ENCODE results near the gene SLC38A10. TPM values are rescaled to one million over a fixed set of nuclear protein-coding genes. Genes with fewer than 3 reads are reported as not detected.

Gene SLC38A10
- polyA plus RNA-seq, 1 of the 3 experiments (the other 2 are of a cell fraction): 82.2 TPM

GRCh38 chr17:81298325-81298990 is 3.4 kb upstream of the SLC38A10 start:
- Histone ChIP-seq H3K4me3 (ENCODE audit: low read depth in 2 of 2, low read length in 1 of 2) (no peak overlapping the region), H3K4me2 (no peak overlapping the region), H3K9me3 (no peaks in the 10 kb centered on the region), H2AFZ (ENCODE audit: low read depth) (no peak overlapping the region), H3K9ac (no peak overlapping the region), H3F3A (replicated peaks; ENCODE audit: insufficient read depth) (peaks cover 13% of the 10 kb centered on the region), H3K27ac (ENCODE audit: low read depth in 2 of 2, low read length in 1 of 2) (no peak overlapping the region), H3K36me3 (replicated peaks in 1 of 2; ENCODE audit: control insufficient read depth in 1 of 2, insufficient read depth in 2 of 2, low read length in 1 of 2) (no peaks in the 10 kb centered on the region), H3K27me3 (ENCODE audit: insufficient read depth) (no peaks in the 10 kb centered on the region), H3K79me2 (ENCODE audit: insufficient read depth) (peaks cover 25% of the 10 kb centered on the region), H3K9me2 (no peaks in the 10 kb centered on the region), H3K4me1 (ENCODE audit: control insufficient read depth in 1 of 2, insufficient read depth in 2 of 2, low read depth in 1 of 2, low read length in 1 of 2) (peaks cover 8 to 24% of the 10 kb centered on the region in 2 experiments; a peak in 2 of 4 replicates), H4K20me1 (ENCODE audit: insufficient read depth) (no peaks in the 10 kb centered on the region; the same call in 1 of the 2 replicates)
- TF ChIP-seq IRF3 (IDR thresholded peaks at IDR 0.05; ENCODE audit: low read depth, low read length): no peak
- no peak for TF ChIP-seq JUND (IDR thresholded peaks at IDR 0.05)
- no peak for TF ChIP-seq FOXM1 (IDR thresholded peaks at IDR 0.05; ENCODE audit: low read depth)
- TF ChIP-seq CHD2 (IDR thresholded peaks at IDR 0.05; ENCODE audit: low read length, partially characterized antibody): no peak
- no peak for TF ChIP-seq RAD21 (IDR thresholded peaks at IDR 0.05; ENCODE audit: low read length)
- TF ChIP-seq TCF12 (IDR thresholded peaks at IDR 0.05): no peak
- TF ChIP-seq FOXJ3 (CRISPR knock-in tag; IDR thresholded peaks at IDR 0.05): no peak
- no peak for TF ChIP-seq CTCF (IDR thresholded peaks at IDR 0.05)
- no peak for TF ChIP-seq RCOR1 (IDR thresholded peaks at IDR 0.05; ENCODE audit: low read length)
- TF ChIP-seq, protein P1, sequence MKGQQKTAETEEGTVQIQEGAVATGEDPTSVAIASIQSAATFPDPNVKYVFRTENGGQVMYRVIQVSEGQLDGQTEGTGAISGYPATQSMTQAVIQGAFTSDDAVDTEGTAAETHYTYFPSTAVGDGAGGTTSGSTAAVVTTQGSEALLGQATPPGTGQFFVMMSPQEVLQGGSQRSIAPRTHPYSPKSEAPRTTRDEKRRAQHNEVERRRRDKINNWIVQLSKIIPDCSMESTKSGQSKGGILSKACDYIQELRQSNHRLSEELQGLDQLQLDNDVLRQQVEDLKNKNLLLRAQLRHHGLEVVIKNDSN (IDR thresholded peaks at IDR 0.05; ENCODE audit: borderline replicate concordance, low read depth): no peak
- TF ChIP-seq TAF1 (IDR thresholded peaks at IDR 0.05; ENCODE audit: borderline replicate concordance, low read depth, low read length): no peak
- TF ChIP-seq, protein P2, sequence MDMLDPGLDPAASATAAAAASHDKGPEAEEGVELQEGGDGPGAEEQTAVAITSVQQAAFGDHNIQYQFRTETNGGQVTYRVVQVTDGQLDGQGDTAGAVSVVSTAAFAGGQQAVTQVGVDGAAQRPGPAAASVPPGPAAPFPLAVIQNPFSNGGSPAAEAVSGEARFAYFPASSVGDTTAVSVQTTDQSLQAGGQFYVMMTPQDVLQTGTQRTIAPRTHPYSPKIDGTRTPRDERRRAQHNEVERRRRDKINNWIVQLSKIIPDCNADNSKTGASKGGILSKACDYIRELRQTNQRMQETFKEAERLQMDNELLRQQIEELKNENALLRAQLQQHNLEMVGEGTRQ (IDR thresholded peaks at IDR 0.05; ENCODE audit: borderline replicate concordance, low read depth, low read length): no peak
- CTCF ChIA-PET: interaction anchor here (0.7 to 1.6 kb wide), 7 partner anchors 11 to 185 kb away, joined by 3 to 13 read pairs (median 3); no protein-coding TSS in a partner anchor
- 86% methylated on average over 11 of the region's 11 CpGs for WGBS (ENCODE audit: low lambda C conversion rate)
- DNase-seq: no peak
- POLR2A ChIA-PET: interaction anchor here (0.7 kb wide), 2 partner anchors 11 to 283 kb away, joined by 3 to 5 read pairs; no protein-coding TSS in a partner anchor

Data from SK-N-SH (cell line).